MCF 10A (cell line): ENCODE data around the gene CRACDL. TPM values are rescaled to one million over a fixed set of nuclear protein-coding genes. Genes with fewer than 3 reads are reported as not detected.

Experiments
- BruUV-seq: library from RNA; stranded (reverse); fragments of 400-500 nt; replicated peaks from 2 replicates; lab custom pipeline; 2021; lab: Mats Ljungman, UMichigan
- CTCF ChIA-PET: fragments of 300-600 bp; sonication (Branson Sonifier 250); formaldehyde crosslinking; extraction: SDS; loops from one replicate; lab custom pipeline; 2021; ENCODE audit warnings: antibody characterized with exemption, inconsistent platforms; lab: Yijun Ruan, JAX
- POLR2A ChIA-PET: fragments of 300-600, 350-650 bp; sonication (Branson Sonifier 250); formaldehyde crosslinking; extraction: SDS; loops from one replicate; lab custom pipeline; 2020; ENCODE audit warnings: antibody characterized with exemption, inconsistent platforms; lab: Yijun Ruan, JAX
- DNase-seq: peaks from one replicate; pipeline ENCODE4 v3.0.0-alpha.2; 2018; ENCODE audit not compliant: unreplicated experiment
- H3K27ac Mint-ChIP-seq: one replicate; pipeline ENCODE4 v1.8.0; 2022; ENCODE audit warnings: mild to moderate bottlenecking, low read depth, mixed read lengths; ENCODE audit not compliant: unreplicated experiment
- H3K27me3 Mint-ChIP-seq: one replicate; pipeline ENCODE4 v1.8.0; 2022; ENCODE audit warnings: mixed read lengths; ENCODE audit not compliant: insufficient read depth, unreplicated experiment
- H3K36me3 Mint-ChIP-seq: one replicate; pipeline ENCODE4 v1.8.0; 2022; ENCODE audit warnings: mild to moderate bottlenecking, moderate library complexity, mixed read lengths; ENCODE audit not compliant: insufficient read depth, unreplicated experiment
- H3K4me1 Mint-ChIP-seq: one replicate; pipeline ENCODE4 v1.8.0; 2022; ENCODE audit warnings: mixed read lengths; ENCODE audit not compliant: insufficient read depth, unreplicated experiment
- H3K4me3 Mint-ChIP-seq: one replicate; pipeline ENCODE4 v1.8.0; 2022; ENCODE audit warnings: mild to moderate bottlenecking, moderate library complexity, mixed read lengths; ENCODE audit not compliant: unreplicated experiment
- H3K9me3 Mint-ChIP-seq: one replicate; pipeline ENCODE4 v1.8.0; 2022; ENCODE audit warnings: mixed read lengths; ENCODE audit not compliant: unreplicated experiment
- intact Hi-C: fragments of 100-400 bp; cut with micrococcal nuclease; formaldehyde crosslinking; loops from 2 replicates; pipeline ENCODE4 v1.14.1; 2022
- total RNA-seq: library from RNA; stranded (reverse); gene quantifications from 2 replicates; pipeline ENCODE4 v1.2.3, GENCODE V29; 2022
- TF ChIP-seq, protein P1 (sequence below): fragments of 200-600 bp; IDR thresholded peaks from one replicate; pipeline ENCODE4 v1.8.0; 2022; ENCODE audit warnings: antibody characterized with exemption, mild to moderate bottlenecking; ENCODE audit not compliant: unreplicated experiment

The CRACDL gene
- total RNA-seq, 1 experiment from 2014 or later: 12.9 TPM

DNA sequence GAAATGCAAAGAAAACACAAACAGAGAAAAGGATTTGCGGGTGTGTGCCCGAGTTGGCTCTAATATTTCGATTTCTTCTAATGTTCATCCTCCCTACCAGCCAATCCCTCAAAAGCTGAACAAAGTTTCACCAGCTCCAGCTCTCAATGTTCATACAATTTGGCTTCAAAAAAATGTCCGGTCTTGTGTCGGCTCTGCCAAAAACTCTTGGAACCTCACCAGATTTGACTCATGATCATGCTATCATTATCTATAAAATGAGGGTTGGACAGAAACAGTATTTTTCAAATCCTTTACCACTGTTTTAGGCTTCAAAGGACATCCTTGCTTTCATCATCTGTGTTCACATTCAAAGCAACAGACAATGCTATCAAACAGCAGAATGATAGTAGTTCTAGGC, 88.2 kb downstream of the CRACDL start:
- CTCF ChIA-PET: interaction anchor here (1.1 to 1.7 kb wide), 5 partner anchors 9 to 218 kb away, joined by 4 to 7 read pairs (median 5); no protein-coding TSS in a partner anchor
- POLR2A ChIA-PET: interaction anchor here (2.0 kb wide), 1 partner anchor 21 kb away, joined by 6 read pairs; no protein-coding TSS in a partner anchor
- Mint-ChIP-seq H3K27me3 (no peaks in the 10 kb centered on the region), H3K4me3 (no peak overlapping the region), H3K9me3 (no peaks in the 10 kb centered on the region), H3K36me3 (peaks cover 10% of the 10 kb centered on the region), H3K4me1 (peaks cover 25% of the 10 kb centered on the region), H3K27ac (no peak overlapping the region)
- intact Hi-C loops: no loop called here
- TF ChIP-seq, protein P1, sequence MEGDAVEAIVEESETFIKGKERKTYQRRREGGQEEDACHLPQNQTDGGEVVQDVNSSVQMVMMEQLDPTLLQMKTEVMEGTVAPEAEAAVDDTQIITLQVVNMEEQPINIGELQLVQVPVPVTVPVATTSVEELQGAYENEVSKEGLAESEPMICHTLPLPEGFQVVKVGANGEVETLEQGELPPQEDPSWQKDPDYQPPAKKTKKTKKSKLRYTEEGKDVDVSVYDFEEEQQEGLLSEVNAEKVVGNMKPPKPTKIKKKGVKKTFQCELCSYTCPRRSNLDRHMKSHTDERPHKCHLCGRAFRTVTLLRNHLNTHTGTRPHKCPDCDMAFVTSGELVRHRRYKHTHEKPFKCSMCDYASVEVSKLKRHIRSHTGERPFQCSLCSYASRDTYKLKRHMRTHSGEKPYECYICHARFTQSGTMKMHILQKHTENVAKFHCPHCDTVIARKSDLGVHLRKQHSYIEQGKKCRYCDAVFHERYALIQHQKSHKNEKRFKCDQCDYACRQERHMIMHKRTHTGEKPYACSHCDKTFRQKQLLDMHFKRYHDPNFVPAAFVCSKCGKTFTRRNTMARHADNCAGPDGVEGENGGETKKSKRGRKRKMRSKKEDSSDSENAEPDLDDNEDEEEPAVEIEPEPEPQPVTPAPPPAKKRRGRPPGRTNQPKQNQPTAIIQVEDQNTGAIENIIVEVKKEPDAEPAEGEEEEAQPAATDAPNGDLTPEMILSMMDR: no peak
- BruUV-seq: no TSS peak
- no peak for DNase-seq

DNA sequence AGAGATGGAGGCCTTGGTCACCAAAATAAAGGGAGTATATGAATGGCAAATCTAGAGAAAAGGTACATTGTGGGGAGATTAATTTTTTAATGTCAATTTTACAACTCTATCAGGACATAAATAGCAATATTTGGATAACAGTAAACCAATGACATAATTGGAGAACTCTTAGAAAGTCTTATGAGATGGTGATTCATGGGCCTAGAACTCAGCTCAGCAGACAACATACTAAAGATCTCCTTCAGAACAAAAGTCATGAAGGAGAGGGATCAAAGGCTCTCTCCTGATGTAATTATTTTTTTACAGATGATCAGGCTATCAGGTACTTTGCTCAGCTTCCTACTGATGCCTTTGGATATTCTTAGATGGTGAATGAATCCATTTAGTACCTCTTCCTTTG, 90.0 kb downstream of the CRACDL start:
- ChIA-PET POLR2A (interaction anchor here (0.7 kb wide), 1 partner anchor 66 kb away, joined by 4 read pairs; no protein-coding TSS in a partner anchor), CTCF (interaction anchor here (0.6 kb wide), 1 partner anchor 197 kb away, joined by 3 read pairs; no protein-coding TSS in a partner anchor)
- TF ChIP-seq, protein P1: no peak
- intact Hi-C loops: no loop called here
- Mint-ChIP-seq H3K4me1 (peaks cover 27% of the 10 kb centered on the region), H3K36me3 (peaks cover 2% of the 10 kb centered on the region), H3K27me3 (no peaks in the 10 kb centered on the region), H3K4me3 (no peak overlapping the region), H3K9me3 (no peaks in the 10 kb centered on the region), H3K27ac (no peak overlapping the region)
- no peak for DNase-seq
- BruUV-seq: no TSS peak

DNA sequence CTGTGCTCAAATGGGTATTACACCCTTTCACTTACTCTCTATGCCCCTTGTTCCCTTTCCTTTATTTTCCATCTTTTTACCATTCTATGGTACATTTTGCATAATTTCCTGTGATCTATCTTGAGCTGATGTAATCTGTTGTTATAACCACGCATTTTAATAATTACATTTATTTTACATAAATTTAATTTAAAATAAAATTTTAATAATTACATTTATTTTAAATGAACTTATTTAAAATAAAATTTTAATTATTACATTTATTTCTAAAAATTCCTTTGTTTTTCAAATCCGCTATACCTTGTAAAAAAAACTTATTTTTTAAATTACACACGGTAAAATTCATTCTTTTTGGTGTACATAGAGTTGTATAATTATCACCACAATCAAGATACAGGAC, 93.9 kb downstream of the CRACDL start:
- ChIA-PET POLR2A (interaction anchor here (1.0 kb wide), 1 partner anchor 18 kb away, joined by 4 read pairs; no protein-coding TSS in a partner anchor), CTCF (interaction anchor here (1.1 kb wide), 1 partner anchor 195 kb away, joined by 3 read pairs; no protein-coding TSS in a partner anchor)
- H3K36me3 Mint-ChIP-seq: peaks cover 2% of the 10 kb centered on the region
- intact Hi-C loops: no loop called here
- DNase-seq: no peak
- BruUV-seq: no TSS peak
- H3K27ac Mint-ChIP-seq: no peak overlapping the region
- TF ChIP-seq, protein P1: no peak
- peaks cover 31% of the 10 kb centered on the region for H3K4me1 Mint-ChIP-seq
- no peak overlapping the region for H3K4me3 Mint-ChIP-seq
- H3K9me3 Mint-ChIP-seq: no peaks in the 10 kb centered on the region
- H3K27me3 Mint-ChIP-seq: no peaks in the 10 kb centered on the region

DNA sequence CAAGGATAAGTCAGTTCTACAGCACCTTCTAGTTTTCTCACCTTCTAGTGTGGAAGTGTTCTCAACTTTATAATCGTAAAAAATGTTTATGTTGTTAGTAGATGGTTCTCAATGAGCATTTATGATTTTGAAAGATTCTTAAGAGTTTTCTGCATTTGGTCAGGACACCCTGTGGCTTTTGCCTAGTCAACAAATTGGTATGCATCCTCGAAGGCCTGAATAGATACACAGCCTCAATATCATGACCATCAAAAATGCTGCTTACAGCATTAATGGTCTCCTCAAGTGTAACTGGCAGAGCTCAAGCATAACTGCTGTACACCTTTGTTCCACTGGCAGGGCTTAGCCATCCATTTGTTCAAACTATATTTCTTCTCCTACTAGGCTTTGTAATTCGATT, 96.7 kb downstream of the CRACDL start:
- intact Hi-C loops: loop anchor here (5.0 kb wide), 1 partner anchor 198 kb away; no protein-coding TSS in a partner anchor
- Mint-ChIP-seq H3K4me1 (peaks cover 24% of the 10 kb centered on the region), H3K4me3 (no peak overlapping the region), H3K27ac (peak overlapping the region; percentile 23), H3K27me3 (no peaks in the 10 kb centered on the region), H3K36me3 (peaks cover 7% of the 10 kb centered on the region), H3K9me3 (no peaks in the 10 kb centered on the region)
- CTCF ChIA-PET: interaction anchor here (0.7 to 3.9 kb wide), 9 partner anchors 8 to 426 kb away, joined by 3 to 32 read pairs (median 5); no protein-coding TSS in a partner anchor
- BruUV-seq: no TSS peak
- DNase-seq: no peak
- POLR2A ChIA-PET: interaction anchor here (0.6 to 1.4 kb wide), 2 partner anchors 73 to 226 kb away, joined by 3 read pairs; no protein-coding TSS in a partner anchor
- TF ChIP-seq, protein P1: no peak
